Measurements from ENCODE around the gene FRY.

DNA sequence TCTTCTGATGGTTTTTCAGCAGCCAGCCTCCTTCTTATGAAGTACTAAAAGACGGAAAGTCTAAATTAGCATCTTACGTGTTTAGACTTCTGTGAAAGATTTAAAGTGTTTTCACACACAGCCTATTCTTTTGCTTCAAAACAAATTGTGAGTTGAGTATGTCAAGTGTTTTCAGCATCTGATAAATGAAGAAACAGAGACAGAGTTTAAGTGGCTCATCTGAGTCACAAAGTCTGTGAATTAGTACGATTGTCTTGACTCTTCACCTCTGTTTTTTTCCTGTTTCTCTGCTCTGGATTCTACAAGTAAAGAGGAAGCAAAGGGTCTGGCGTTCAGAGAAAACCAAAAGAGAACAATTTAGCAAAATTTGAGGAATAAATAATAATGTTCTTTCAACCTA, 116.4 kb downstream of the FRY start:
- TF ChIP-seq CTCF (IDR thresholded peaks at IDR 0.05; ENCODE audit: low read depth, low read length) (no peak), EZH2phosphoT487 (IDR thresholded peaks at IDR 0.05; ENCODE audit: low read depth) (no peak)
